HG02885 (cell line): Measurements from ENCODE around the gene HDAC4.

ENCODE experiments used
- ATAC-seq: cut with Tn5 transposase; IDR thresholded peaks from one replicate; pipeline ENCODE4 v1.9.1; 2021; ENCODE audit warnings: mild to moderate bottlenecking; ENCODE audit not compliant: unreplicated experiment, poor library complexity

Gene HDAC4

GRCh38 chr2:239262484-239263230 is 138.2 kb downstream of the HDAC4 start:
- ATAC-seq = no peak

GRCh38 chr2:239261796-239262483 is 138.9 kb downstream of the HDAC4 start:
- ATAC-seq = no peak

GRCh38 chr2:239261356-239261755 is 139.5 kb downstream of the HDAC4 start:
- ATAC-seq = no peak

DNA sequence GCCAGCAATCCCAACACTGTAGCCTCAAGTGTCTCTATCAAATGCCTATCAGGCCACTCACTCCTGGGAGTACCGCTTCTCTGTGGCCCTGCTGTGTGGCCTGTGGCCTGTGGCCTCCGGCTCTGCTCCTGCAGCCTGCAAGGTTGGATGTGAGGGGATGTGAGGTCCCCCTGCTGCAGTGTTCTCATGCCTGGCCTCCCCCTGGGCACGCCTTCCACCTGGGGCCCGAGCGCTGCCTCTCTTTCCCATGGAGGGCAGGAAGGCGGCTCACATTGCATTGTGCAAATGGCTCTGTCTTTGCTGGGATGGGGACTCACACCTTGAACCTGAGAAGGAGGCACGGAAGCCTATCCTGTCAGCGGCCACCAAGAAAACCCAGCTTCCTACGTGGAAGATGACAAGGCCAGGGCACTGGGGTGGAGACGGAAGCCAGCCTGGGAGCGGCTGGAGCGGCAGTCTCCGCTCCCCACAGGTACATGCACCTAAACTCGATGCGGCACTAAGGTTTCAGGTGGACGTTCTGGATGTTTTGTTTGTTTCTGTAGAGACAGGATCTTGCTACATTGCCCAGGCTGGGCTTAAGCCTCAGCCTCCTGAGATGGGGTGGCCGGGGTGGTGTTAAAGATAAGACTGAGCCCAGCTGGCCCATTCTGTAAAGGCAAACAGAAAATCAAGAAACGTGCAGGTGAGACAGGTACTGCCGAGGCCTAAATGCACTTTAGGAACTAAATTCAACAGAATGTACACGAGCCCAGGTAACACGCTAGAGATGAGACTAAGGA is 140.1 kb downstream of the HDAC4 start:
- no peak for ATAC-seq

- peak; percentile 43 for ATAC-seq
Observed at GRCh38 chr2:239259603-239260298, 141.1 kb downstream of the HDAC4 start.

GRCh38 chr2:239259173-239259572 is 141.6 kb downstream of the HDAC4 start:
- no peak for ATAC-seq

DNA sequence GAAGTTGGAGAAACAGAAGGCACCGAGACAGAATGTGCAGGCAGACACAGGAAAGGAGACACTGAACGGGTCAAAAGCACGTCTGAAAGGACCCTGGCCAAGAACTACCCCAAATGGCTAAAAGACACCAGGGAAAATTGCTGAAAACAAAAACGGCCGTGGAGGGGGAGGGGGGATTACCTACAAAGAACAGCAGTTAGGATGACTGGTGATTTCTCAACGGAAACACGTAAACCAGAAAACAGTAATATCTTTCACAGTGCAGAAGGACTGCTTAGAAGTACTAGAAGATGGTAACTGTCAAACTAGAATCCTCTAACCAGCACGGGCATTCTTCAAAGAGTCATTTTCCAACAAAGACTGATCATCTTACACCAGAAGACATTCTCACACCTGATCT is 142.6 kb downstream of the HDAC4 start:
- ATAC-seq = no peak

- no peak for ATAC-seq
Observed at GRCh38 chr2:239257511-239257937, 143.3 kb downstream of the HDAC4 start.

- no peak for ATAC-seq
Observed at GRCh38 chr2:239256350-239256743, 144.5 kb downstream of the HDAC4 start.

DNA sequence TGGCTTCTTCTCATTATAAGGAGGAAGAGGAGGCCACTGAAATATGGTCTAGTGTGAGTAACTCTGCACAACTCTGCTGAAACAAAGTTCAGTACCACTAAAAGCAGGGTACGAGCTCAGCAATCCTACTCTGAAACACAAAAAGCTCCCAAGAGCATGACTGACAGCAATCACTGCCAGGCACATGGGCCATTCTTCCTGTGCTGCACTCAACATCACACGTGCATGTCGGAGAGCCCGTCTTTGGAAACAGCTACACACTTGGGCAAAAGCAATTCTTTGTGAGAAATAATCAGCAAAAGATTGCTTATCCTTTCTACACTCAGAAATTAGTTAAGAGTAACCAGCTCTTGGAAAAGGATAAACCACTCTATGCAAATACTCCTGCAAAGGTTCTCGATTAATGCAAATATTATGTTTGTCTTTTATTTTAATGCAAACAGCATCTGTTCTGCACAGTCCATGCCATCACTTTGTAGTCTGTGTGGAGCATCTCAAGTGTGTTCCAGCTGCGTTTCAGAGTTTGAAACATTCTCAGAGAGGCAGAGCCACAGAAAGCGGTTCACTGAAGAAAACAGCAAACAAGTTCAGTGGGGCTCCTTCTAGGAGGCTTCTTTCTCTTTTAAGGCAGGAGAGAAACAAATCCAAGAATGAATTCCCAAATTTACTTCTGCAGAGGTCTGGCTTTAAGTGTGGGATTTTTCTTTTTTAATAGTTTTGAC is 145.0 kb downstream of the HDAC4 start:
- ATAC-seq = no peak

GRCh38 chr2:239255218-239255617 is 145.6 kb downstream of the HDAC4 start:
- no peak for ATAC-seq

DNA sequence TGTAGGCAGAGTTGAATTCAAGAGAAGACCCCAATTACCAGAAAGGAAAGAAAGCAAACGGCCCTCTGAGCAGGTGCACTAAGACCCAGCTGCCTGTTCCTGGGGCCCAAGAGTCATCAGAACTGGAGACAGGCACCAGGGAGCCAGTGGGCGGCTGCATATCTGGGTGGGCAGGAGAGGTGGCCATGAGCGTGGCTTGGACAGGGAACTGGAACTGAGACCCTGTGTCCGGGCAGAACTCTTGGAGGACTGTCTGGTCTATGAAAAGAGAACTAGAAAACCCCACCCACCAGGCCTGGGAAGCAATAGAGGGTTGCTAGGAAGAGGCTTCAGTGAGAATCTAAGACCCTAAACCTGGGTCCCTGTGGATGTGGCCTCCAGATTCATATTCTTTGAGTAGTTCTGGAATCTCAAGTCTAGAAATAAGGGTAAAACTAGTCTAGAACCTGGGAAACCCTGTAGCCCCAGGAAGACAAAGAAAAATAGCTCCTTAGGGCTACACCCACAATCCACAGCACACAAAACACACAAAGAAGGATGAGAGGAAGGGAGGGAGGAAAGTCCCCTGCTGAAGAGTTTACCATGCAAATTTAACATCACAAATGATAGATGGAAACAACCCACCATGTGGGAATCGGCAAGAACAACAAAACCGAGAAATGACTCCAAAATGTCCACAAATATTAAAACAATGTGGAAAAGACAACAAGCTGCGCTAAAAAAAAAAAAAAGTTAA is 147.0 kb downstream of the HDAC4 start:
- no peak for ATAC-seq

DNA sequence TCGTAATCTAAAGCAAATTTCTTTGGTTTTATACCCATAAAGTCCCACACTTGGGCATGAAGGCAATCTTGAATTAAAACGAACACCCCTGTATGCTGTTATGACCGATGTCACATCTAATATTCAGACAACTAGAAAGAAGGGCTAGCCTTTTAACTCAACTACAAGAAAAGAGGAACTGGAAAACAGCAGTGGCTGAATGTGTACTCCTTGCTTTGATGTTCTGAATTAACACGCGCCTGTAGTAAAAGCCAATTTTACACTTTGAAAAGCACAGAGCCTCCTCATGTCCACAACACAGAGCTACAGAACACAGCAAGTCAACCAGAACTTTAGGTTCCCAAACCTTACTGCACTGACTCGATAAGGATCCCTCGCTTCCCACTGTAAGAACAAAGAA is 147.6 kb downstream of the HDAC4 start:
- peak; percentile 71 for ATAC-seq

- no peak for ATAC-seq
Observed at GRCh38 chr2:239252801-239253200, 148.0 kb downstream of the HDAC4 start.

- no peak for ATAC-seq
Observed at GRCh38 chr2:239252393-239252792, 148.4 kb downstream of the HDAC4 start.

DNA sequence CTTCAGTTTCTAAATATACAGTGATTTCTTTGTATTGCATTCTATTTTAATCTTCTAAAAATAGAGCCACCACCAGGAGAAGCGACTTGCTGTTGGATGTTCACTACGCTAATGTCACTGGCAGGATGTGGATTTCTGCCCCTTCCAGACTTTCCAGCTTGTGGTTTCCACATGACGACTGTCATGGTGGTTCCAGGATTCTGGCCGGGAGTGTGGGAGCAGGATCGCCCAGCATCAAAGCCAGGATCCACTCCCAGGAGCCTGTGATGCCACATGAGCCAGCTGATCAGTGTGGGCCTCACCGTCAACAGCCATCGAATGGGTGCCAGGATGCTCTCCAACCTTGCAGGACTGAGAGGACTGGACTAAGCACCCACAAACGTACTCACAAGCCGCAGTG is 148.8 kb downstream of the HDAC4 start:
- no peak for ATAC-seq

GRCh38 chr2:239250216-239251081 is 150.4 kb downstream of the HDAC4 start:
- ATAC-seq = no peak

DNA sequence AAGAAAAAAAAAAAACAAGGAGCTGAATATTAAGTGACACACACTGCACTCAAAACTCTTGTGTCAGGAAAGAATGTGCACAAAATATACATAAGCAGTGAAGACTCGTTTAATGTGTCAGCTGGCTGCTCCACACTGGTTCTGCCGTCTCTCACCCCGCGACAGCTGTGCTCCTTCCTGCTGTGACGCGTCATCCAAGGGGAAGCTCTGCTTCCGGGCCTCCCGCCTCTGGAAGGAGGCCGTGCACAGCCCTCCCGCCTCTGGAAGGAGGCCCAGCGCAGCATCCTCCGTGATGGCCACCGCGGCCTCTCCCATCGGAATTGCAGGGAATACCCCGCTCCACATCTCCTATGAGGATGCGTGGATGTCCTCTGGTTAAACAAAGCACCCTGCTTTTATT is 151.0 kb downstream of the HDAC4 start:
- ATAC-seq = no peak
